ENCODE data around the gene PARD3. TPM values are rescaled to one million over a fixed set of nuclear protein-coding genes. Genes with fewer than 3 reads are reported as not detected.
"Not testable (repeated sequence)": the region's sequence is repeated elsewhere in the genome, so short reads cannot be mapped to it uniquely, and the experiment has no call there.

PARD3 gene
- total RNA-seq, 1 donor from 2014 or later: 37.2 TPM

DNA sequence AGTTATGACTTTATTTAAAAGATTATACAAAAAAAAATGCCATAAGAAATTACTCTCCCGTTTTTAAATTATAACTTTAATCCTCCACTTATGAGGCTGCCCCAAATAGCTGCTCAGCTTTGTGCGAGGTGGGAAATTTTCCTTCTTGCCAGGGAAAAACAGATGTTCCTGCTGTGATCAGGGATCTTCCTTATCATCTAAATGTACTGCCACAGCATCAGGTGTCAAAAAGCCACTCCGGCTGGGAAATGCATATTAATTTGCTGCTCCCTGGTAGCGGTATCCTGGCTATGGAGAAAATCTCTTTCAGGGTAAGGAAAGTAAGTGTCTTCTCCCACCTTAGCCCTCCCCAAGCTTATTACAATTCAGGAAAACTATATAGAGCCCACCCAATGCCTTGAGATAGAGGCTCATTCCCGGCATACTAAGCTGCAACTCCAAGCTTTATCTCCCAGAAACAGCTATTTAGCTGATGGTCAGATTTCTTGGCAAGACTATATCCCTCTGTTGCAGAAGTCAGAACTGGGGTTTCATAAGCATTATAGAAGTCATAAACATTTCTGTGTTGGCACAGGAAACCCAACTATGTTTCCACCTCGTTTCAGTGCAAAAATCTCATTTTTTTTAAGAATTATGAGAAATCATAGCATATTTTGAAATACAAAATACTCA lies 360.4 kb downstream of the PARD3 start:
- Mint-ChIP-seq H3K4me3 (ENCODE audit: unreplicated experiment) (no peak overlapping the region), H3K27me3 (ENCODE audit: unreplicated experiment) (no peaks in the 10 kb centered on the region), H3K4me1 (ENCODE audit: unreplicated experiment) (no peaks in the 10 kb centered on the region), H3K36me3 (ENCODE audit: unreplicated experiment) (peaks cover 7% of the 10 kb centered on the region), H3K9me3 (ENCODE audit: unreplicated experiment) (peaks cover 4% of the 10 kb centered on the region), H3K27ac (ENCODE audit: unreplicated experiment) (no peak overlapping the region)
- TF ChIP-seq, protein P1, sequence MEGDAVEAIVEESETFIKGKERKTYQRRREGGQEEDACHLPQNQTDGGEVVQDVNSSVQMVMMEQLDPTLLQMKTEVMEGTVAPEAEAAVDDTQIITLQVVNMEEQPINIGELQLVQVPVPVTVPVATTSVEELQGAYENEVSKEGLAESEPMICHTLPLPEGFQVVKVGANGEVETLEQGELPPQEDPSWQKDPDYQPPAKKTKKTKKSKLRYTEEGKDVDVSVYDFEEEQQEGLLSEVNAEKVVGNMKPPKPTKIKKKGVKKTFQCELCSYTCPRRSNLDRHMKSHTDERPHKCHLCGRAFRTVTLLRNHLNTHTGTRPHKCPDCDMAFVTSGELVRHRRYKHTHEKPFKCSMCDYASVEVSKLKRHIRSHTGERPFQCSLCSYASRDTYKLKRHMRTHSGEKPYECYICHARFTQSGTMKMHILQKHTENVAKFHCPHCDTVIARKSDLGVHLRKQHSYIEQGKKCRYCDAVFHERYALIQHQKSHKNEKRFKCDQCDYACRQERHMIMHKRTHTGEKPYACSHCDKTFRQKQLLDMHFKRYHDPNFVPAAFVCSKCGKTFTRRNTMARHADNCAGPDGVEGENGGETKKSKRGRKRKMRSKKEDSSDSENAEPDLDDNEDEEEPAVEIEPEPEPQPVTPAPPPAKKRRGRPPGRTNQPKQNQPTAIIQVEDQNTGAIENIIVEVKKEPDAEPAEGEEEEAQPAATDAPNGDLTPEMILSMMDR (IDR thresholded peaks at IDR 0.05): no peak
- DNase-seq (ENCODE audit: extremely low spot score, unreplicated experiment): no peak

- DNase-seq (ENCODE audit: extremely low spot score, unreplicated experiment): no peak
- TF ChIP-seq, protein P1 (IDR thresholded peaks at IDR 0.05): no peak
- Mint-ChIP-seq H3K27ac (ENCODE audit: unreplicated experiment) (no peak overlapping the region), H3K36me3 (ENCODE audit: unreplicated experiment) (peaks cover 4% of the 10 kb centered on the region), H3K4me1 (ENCODE audit: unreplicated experiment) (peaks cover 5% of the 10 kb centered on the region), H3K9me3 (ENCODE audit: unreplicated experiment) (peaks cover 4% of the 10 kb centered on the region), H3K27me3 (ENCODE audit: unreplicated experiment) (no peaks in the 10 kb centered on the region), H3K4me3 (ENCODE audit: unreplicated experiment) (no peak overlapping the region)
Measured at GRCh38 chr10:34449836-34450235, 365.3 kb downstream of the PARD3 start.

GRCh38 chr10:34446049-34446448 lies 369.0 kb downstream of the PARD3 start:
- Mint-ChIP-seq H3K4me3 (ENCODE audit: unreplicated experiment) (no peak overlapping the region), H3K27me3 (ENCODE audit: unreplicated experiment) (no peaks in the 10 kb centered on the region), H3K4me1 (ENCODE audit: unreplicated experiment) (peaks cover 11% of the 10 kb centered on the region), H3K27ac (ENCODE audit: unreplicated experiment) (no peak overlapping the region), H3K9me3 (ENCODE audit: unreplicated experiment) (no peaks in the 10 kb centered on the region), H3K36me3 (ENCODE audit: unreplicated experiment) (peaks cover 5% of the 10 kb centered on the region)
- no peak for DNase-seq (ENCODE audit: extremely low spot score, unreplicated experiment)
- TF ChIP-seq, protein P1 (IDR thresholded peaks at IDR 0.05): no peak

- H3K4me1 Mint-ChIP-seq (ENCODE audit: unreplicated experiment): peaks cover 11% of the 10 kb centered on the region
- no peaks in the 10 kb centered on the region for H3K27me3 Mint-ChIP-seq (ENCODE audit: unreplicated experiment)
- no peak for DNase-seq (ENCODE audit: extremely low spot score, unreplicated experiment)
- TF ChIP-seq, protein P1 (IDR thresholded peaks at IDR 0.05): no peak
- no peak overlapping the region for H3K27ac Mint-ChIP-seq (ENCODE audit: unreplicated experiment)
- H3K4me3 Mint-ChIP-seq (ENCODE audit: unreplicated experiment): no peak overlapping the region
- peaks cover 5% of the 10 kb centered on the region for H3K36me3 Mint-ChIP-seq (ENCODE audit: unreplicated experiment)
- H3K9me3 Mint-ChIP-seq (ENCODE audit: unreplicated experiment): no peaks in the 10 kb centered on the region
Measured at GRCh38 chr10:34444223-34445183, 370.6 kb downstream of the PARD3 start.

DNA sequence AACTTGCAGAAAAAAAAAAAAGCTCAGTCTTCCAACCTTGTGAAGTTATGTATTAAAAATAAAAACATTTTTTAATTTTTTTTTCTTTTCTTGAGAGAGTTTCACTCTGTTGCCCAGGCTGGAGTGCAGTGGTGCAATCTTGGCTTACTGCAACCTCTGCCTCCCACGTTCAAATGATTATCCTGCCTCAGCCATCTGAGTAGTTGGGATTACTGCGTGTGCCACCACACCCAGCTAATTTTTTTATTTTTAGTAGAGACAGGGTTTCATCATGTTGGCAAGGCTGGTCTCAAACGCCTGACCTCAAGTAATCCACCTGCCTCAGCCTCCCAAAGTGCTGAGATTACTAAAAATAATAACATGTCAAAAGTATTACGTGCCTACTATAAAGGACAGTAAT lies 375.7 kb downstream of the PARD3 start:
- H3K4me3 Mint-ChIP-seq (ENCODE audit: unreplicated experiment); H3K27me3 Mint-ChIP-seq (ENCODE audit: unreplicated experiment); H3K9me3 Mint-ChIP-seq (ENCODE audit: unreplicated experiment); H3K27ac Mint-ChIP-seq (ENCODE audit: unreplicated experiment); H3K36me3 Mint-ChIP-seq (ENCODE audit: unreplicated experiment); DNase-seq (ENCODE audit: extremely low spot score, unreplicated experiment): not testable (repeated sequence)
- H3K4me1 Mint-ChIP-seq (ENCODE audit: unreplicated experiment): peaks cover 17% of the 10 kb centered on the region
